GM23248 (cell line): ENCODE results near the gene FIS1.

Experiments
- EZH2 ChIP-seq: fragments of 200-600 bp; sonication (generic); IDR thresholded peaks from 2 replicates; pipeline ENCODE4 v1.6.1; 2018; ENCODE audit warnings: antibody characterized with exemption, mild to moderate bottlenecking; ENCODE audit not compliant: insufficient read depth, poor library complexity, severe bottlenecking
- EZH2phosphoT487 ChIP-seq: fragments of 200-600 bp; sonication (generic); IDR thresholded peaks from 2 replicates; pipeline ENCODE4 v1.6.1; 2018; ENCODE audit warnings: antibody characterized with exemption, moderate library complexity, mild to moderate bottlenecking, low read depth; ENCODE audit not compliant: insufficient read depth

DNA sequence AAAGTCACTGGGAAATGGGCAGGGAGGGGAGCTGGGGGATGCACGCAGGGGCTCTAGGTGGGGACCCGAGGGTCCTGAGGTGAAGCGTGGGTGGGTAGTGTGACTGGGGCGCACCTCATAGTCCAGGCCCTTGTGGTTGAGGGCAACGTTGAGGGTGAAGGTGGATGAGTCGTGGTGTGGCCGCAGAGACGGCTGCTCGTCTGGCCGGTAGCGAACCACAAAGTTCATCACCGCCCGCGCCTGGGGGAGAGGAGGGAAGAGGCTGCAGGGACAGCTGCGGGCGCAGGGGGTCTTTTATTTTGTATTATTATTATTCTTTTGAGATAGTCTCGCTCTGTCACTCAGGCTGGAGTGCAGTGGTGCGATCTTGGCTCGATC lies 38.2 kb downstream of the FIS1 start:
- TF ChIP-seq EZH2, result no peak
- no peak for TF ChIP-seq EZH2phosphoT487
